NCI-H526 treated with DMSO at 0.1 percent for 48 hours (cell line): Measurements from ENCODE around the gene INSM1.
"Not testable (repeated sequence)": the region's sequence is repeated elsewhere in the genome, so short reads cannot be mapped to it uniquely, and the experiment has no call there.

Source experiments
- DNase-seq: peaks from one replicate; lab custom pipeline; 2025; lab: John Stamatoyannopoulos, UW

Gene INSM1, protein sequence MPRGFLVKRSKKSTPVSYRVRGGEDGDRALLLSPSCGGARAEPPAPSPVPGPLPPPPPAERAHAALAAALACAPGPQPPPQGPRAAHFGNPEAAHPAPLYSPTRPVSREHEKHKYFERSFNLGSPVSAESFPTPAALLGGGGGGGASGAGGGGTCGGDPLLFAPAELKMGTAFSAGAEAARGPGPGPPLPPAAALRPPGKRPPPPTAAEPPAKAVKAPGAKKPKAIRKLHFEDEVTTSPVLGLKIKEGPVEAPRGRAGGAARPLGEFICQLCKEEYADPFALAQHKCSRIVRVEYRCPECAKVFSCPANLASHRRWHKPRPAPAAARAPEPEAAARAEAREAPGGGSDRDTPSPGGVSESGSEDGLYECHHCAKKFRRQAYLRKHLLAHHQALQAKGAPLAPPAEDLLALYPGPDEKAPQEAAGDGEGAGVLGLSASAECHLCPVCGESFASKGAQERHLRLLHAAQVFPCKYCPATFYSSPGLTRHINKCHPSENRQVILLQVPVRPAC

DNA sequence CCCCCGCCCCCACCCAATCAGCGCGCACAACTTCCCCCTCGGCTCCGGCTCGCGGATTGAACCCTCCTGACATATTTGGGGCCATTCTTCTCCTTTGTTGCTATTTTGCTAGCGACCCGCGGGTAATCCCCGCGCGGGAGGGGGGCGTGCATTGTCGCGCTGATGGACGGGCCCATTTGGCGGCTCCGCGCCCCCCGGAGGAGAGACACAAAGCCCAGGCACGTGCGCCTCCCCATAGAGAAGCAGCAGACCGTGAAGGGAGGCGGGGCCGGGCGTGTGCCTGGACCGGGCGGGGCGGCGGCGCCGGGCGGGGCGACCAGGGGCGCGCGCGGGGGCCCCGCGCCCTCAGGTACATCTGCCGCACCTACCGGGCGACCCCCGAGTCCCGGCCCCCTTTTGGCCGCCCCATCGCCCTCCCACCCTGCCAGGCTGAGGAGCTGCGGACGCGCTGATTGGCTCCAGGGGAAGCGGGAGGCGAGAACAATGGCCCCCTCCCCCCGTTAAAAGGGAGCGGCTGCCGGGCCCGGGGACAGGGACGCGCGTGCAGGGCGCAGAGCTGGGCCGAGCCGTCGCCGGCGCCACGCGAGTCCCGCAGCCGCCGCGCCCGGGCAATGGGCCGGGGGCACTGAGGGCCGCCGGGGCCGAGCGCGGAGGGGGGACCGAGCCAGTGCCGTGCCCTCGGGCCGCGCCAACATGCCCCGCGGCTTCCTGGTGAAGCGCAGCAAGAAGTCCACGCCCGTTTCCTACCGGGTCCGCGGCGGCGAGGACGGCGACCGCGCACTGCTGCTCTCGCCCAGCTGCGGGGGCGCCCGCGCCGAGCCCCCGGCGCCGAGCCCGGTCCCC is at the start of gene INSM1:
TSS of gene INSM1 (plus strand) at position 530 of the 843 bp plus-strand sequence. CDS start at position 694, 164 bp downstream.
- DNase-seq: peak; percentile 82

DNA sequence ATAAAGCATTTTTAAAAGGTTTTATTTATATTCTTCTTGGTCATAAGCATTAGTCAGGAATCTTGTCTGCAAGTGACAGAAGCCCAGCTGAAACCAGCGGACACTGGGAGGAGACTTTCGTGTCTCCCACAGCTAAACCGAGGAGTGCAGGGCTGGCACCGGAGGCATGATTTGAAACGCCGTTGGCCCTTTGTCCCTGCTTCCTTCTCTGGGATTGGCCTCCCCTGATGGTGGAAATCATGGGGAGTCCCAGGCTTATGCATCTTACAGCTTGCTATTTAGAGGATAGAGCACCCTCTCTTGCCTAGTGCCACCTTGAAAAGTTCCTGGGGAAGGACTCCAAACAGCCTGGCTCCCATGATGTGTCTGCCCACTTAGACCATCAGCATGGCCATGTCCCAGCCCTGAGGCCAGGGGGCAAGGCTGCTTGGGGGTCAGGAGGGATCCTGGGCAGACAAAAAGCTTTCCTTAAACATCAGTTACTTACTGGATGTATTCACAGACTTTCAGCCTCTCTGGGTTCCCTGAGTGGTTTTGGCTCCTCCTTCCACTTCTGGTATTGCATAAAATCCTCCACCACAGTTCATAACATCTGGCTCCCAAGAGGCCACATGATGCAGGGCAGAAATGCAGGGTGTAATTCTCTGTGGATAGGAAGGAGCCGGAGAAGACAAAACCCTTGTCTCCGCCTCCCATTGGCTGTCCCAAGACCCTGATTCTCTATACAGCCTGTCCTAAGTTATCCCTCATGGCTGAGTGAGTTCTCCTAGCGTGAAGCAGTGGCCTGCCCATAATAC is 49.3 kb upstream of the INSM1 start:
- no peak for DNase-seq

DNA sequence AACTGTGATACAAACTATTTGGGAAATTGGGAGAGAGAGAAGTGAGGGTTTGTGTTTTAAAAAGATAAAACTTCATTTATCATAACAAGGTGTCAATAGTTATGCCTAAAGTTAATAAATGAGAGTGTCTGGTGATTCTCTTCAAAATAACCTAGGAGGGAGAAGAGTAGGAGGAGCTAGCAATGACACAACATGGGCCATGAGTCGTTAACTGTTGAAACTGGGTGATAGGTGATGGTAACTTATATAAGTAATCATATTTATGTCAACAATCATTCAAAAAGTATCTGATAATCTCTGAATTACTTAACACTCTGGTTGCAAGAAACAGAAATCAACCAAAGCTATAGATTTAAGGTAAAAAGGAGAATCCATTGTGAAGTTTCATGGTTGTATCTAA is 46.8 kb upstream of the INSM1 start:
- DNase-seq: no peak

DNA sequence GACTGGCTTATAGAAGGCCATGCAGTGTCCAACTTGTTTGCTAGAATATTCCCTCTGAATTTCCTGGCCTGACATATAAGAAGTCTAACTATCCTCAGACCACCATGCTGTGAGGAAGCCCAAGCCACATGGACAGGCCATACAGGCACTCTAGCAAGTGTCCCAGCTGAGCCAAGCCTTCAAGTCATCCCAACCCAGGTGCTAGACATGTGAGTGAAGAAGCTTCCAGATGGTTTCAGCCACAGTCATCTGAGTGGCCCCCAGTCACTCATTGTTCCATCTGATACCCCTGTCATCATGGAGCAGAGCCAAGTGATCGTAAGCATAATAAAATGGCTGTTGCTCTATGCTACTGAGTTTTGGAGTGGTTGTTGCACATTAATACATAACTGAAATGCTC is 46.0 kb upstream of the INSM1 start:
- no peak for DNase-seq

DNA sequence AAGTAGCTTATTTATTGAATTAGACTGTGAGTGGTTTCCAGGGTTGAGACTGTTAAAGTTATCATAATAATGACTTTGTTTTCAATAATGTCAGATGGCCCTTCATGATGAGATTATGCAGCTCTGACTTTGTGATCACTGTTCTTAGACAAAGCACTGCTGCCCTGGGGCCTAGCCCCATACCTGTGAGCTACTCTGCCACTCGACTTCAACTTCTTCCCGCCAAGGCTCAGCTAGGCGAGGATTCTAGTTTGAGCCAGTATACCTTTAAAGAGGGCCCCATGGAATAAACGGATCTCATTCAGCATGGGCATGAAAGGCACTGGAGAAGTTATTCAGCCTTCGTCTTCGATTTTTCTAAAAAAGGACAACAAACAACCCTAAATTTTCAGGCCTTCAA is 45.0 kb upstream of the INSM1 start:
- no peak for DNase-seq

DNA sequence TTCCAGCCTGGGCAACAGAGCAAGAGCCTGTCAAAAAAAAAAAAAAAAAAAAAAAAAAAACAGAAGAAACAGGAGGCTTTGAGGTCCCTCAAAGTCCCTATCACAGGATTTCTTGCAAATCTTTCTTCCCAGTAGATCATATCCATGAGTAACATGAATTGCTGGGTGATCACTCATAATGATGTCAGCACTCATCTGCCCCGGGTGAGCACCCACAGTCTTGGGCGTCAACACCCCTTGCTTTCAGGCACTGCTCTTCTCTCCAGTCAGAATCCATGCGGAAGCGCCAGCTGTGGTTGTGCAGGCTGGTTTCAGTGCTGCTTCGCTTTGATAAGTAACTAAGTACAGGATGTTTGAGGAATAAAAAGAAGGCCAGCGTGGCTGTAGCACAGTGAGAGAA is 40.2 kb upstream of the INSM1 start:
- no peak for DNase-seq

DNA sequence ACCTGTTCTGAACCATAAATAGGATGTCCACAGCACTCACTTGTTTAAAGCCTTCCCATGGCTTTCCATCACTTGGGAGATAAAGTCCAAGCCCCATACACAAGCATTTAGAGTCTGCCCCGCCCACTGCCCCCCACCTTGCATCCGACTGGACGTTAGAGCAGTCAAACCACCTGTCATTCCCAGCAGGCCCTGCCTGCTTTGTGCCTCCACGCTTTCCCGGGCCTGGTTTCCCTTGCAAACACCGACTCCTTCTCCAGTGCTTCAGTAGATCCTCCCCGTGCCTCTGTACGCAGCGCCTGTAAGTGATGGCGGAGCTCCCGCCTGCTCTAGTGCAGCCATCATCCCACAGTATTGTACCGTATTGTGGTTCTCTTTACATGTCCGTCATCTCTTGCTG is 38.3 kb upstream of the INSM1 start:
- DNase-seq: no peak

DNA sequence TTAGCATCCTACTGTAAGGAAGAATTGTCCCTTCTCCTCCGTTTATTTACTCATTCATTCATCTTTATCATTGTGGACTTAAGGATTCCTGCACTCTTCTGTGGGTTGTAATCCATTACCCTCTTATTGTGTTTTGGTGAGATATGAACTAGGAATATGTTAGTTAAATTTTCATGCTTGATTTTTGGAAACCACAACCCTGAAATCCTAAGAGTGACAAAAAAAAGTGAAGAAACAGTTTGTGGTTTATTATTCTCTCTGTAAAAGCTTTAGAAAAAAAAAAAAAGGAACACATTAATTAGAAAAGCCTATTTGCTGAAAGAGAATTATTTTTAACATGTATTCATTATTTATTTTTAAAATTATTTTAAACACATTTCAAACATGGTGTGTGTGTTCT is 36.7 kb upstream of the INSM1 start:
- DNase-seq: no peak

DNA sequence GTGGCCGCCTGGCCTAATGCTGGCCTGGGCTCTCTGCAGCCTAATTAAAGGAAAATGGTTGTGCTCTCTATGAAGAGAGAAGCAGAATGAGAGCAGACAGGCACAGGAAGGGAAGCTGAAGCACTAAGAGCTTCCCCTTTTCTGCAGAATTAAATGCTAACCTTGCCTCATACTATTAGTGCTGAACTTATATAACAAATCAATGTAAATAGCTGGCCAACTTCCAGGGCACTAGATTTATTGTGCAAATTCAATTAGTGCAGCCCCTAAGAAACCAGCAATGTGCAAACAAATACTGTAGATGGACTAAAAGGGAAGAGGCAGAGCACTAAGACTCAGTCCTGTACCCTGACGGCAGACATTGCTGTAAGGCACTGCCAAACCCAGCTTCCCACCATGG is 36.1 kb upstream of the INSM1 start:
- no peak for DNase-seq

DNA sequence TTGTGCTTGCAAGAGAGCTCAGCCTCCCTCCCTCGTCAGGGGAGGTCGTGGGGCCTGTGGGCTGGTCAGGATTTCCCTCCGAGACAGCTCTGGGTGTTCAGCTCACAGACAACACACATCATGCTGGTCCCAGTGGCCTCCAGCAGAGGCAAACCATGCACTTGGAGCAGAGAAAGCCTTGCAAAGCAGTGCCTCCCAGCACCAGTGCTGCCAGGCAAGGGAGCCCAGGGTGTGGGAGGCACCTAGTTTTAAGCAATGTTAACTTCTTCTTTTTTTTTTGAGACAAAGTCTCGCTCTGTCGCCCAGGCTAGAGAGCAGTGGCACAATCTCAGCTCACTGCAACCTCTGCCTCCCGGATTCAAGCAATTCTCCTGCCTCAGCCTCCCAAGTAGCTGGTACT is 34.0 kb upstream of the INSM1 start:
- no peak for DNase-seq

DNA sequence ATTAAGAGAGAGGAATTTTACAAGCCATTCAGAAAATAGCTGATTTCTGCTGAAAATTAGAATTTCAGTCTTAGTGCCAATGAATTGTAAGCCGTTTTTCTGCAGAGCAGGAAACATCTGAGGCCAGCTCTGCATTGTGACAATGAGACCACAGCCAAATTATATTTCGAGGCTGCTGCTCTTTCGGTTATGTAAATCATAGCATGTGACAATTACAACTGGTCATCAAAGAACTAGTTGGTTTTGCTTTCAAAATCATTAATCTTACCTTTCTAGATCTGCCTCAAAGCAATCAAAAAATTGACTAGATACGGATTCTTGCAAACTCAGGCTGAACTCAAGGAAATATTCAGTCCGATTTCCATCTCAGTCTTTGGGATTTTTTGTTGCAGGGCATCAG is 33.4 kb upstream of the INSM1 start:
- DNase-seq: no peak

DNA sequence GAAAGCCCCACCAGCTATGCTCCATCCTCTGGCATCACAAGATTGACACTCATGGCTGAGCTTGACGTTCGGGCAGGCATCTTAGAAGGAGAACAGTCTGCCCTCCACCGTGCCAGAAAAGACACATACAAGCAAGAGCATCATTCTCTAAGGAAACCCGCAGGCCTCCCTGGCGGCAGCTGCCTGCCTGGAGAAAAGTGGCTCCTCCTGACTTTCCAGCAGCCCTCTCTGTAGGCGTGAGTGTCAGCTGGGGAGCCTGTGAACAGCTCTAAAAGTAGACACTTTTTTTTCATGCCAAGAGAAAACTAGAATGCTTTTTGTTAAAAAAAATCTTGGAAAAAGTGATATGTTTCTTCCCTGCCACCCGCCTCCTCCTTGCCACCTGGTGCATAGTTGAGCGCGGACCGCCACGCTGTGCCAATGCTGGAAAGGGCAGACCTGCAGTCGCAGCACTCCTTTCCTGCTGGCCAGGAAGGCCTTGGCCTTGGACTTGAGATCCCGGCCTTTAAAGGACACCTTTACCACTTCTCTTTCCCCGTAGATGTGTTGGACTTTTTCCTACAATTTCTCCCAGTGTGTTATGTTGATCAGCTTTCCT is 29.7 kb upstream of the INSM1 start:
- DNase-seq: no peak

DNA sequence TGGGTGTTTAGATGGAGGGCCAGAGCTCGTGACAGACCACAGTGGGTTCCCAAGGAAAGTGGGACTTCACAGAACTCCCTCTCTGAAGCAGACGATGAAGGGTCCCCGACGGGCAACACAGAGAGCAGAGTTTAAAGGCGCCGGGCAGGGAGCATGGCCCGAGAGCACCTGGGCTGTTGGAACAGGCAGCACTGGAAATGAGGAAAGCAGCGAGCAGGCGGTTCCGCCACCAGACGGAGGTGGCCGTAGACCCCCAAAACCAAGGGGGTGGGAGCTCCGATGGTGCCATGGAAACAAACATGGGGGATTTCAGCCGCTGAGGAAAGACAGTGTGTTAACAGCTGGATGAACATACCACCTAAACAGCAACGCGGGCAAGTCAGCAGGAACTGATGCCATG is 27.5 kb upstream of the INSM1 start:
- no peak for DNase-seq

DNA sequence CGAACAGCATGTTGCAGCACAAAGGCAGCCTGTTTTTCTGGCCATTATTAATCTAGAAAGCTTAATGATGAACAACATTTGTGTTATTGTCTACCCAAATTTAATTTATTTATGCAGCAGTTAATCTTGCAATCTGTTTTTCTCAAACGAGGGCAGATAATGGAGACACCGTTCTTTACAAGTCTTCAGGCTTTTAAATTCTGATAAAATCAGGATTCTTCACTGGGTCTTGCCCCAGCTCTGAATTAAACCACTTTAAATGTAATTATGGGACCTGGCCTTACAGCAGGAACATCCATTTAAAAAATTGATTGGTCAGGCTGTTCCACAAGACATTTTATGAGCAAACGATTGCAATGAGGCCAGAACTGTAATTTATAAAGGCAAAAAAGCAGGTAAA is 26.5 kb upstream of the INSM1 start:
- no peak for DNase-seq

DNA sequence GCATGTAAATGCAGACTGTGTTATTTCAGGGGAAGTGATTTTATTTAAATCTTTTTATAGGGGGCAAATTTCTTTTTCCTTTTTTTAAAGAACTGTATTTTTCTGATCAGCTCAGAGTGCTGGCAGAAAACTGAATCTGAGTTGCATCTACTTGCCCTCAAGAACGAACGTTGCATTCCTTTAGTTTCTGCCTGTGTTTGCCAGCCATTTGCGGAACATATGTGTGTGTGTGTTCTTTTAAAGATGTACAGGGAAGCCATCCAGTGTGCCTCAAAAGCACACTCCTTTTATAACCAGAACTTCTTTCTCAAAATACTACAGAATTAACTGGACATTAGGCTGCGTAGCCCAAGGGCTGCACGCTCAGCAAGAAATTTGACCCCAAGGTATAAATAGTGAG is 25.8 kb upstream of the INSM1 start:
- no peak for DNase-seq

DNA sequence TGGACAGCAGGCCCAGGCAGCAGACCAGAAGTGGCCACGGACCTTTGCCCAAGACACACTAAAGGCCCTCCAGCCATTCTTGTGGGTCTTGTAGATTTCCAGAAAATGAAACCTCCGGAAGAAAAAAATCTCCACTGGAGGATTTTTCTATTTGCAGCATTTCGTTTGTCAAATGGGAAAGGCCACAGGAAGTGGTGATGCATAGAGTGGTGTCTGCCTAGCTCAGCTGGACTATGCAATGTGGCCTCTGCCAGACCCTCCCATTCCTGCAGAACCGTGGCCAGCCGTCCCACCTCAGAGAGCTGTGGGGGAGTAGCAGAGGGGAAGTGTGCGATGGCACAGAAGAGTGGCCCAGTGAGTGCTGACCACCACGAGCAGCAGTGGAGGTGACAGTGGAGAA is 24.0 kb upstream of the INSM1 start:
- DNase-seq: no peak

DNA sequence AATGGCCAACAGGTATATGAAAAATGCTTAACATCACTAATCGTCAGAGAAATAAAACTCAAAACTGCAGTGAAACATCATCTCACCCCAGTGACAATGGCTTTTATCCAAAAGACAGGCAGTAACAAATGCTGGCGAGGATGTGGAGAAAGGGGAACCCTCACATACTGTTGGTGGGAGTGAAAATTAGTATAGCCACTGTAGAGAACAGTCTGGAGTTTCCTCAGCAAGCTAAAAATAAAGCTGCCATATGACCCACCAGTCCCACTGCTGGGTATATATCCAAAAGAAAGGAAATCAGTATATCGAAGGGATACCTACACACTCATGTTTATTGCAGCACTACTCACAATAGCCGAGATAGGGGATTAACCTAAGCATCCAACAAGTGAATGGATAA is 23.4 kb upstream of the INSM1 start:
- no peak for DNase-seq

DNA sequence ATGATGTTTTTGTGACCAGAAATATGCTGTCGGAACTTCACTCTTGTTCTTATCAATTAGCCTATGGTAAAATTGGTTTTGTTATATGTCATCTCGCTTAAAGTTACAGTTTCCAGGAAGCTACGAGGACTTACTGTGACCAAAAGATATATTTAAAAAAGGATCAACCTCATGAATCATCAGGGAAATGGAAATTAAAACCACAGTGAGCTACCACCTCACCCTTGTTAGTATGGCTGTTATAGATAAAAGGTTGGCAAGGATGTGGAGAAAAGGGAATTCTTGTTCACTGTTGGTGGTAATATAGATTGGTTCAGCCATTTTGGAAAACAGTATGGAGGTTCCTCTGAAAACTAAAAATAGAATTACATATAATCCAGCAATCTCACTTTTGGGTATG is 14.3 kb upstream of the INSM1 start:
- no peak for DNase-seq

DNA sequence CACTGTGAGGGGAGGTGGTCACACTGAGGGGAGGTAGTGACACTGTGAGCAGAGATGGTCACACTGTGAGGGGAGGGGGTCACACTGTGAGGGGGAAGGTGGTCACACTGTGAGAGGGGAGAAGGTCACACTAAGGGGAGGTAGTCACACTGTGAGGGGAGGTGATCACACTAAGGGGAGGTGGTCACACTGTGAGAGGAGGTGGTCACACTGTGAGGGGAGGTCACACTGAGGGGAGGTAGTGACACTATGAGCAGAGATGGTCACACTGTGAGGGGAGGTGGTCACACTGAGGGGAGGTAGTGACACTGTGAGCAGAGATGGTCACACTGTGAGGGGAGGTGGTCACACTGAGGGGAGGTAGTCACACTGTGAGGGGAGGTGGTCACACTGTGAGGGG is 12.4 kb upstream of the INSM1 start:
- DNase-seq: not testable (repeated sequence)

DNA sequence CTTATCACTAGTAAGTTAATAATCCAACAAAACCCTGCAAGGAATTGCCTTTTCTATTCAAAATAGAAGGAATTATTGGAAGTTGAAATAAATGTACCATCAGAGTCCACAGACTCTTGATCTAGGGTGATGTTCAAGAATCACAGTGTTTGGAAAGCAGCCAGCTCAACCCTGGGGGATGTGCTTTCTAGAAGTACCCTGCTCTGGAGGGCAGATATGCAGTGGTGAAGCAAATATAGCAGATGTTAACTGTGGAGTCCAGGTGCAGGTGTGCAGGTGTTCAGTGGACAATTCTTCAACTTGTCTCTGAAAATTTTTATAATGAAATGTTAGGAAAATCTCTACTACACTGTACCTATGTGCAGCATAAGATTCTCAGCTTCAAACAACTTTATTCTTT is 9.1 kb upstream of the INSM1 start:
- no peak for DNase-seq

DNA sequence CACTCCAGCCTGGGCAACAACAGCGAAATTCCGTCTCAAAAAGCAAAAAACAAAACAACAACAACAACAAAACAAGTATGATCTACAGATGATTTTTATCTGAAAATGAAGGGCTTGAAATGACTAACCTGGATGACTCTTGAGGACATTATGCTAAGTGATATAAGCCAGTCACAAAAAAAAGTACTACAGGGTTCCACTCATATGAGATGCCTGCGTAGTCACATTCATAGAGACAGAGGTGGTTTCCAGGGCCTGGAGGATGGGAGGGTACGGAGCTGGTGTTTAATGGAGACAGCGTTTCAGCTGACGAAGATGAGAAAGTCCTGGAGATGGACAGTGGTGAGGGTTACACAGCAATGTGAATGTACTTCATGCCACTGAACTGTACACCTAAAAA is 8.3 kb upstream of the INSM1 start:
- no peak for DNase-seq

DNA sequence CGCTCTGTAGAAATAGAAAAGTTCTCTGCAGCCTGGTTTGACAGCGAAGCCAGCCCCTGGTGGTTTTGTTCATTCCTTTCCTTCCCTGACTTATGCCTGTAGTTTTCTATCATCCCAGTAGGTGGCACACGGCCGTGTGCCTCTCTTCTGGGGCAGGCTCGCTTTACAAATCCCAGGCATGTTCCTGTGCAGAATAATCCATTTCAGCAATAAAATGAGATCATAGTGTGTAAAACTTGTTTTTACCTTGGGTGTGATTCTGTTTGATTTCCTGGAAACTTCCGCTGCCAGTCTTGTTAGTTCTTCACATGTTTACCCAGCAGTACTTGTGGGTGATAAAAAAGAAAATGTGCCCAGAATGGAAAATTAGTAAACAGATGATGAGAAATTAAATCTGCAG is 7.4 kb upstream of the INSM1 start:
- peak; percentile 78 for DNase-seq
